GM21390 (cell line): ENCODE measurements around the gene PCYT2.

ENCODE experiments used
- ATAC-seq: cut with Tn5 transposase; IDR thresholded peaks from one replicate; pipeline ENCODE4 v1.9.1; 2021; ENCODE audit not compliant: unreplicated experiment

PCYT2 gene

GRCh38 chr17:81858967-81859905 lies 52.0 kb downstream of the PCYT2 start:
- ATAC-seq, result no peak

GRCh38 chr17:81858170-81858966 lies 52.8 kb downstream of the PCYT2 start:
- ATAC-seq, result no peak

- ATAC-seq, result no peak
Observed at GRCh38 chr17:81854974-81855774, 56.0 kb downstream of the PCYT2 start.

GRCh38 chr17:81852237-81852636 lies 59.0 kb downstream of the PCYT2 start:
- no peak for ATAC-seq

GRCh38 chr17:81851423-81851822 lies 59.8 kb downstream of the PCYT2 start:
- ATAC-seq, result no peak
